ENCODE measurements around the gene KRT78. TPM values are rescaled to one million over a fixed set of nuclear protein-coding genes. Genes with fewer than 3 reads are reported as not detected.

KRT78 gene
- total and polyA plus RNA-seq, 2 of the 13 experiments (the other 11 are each of a cell fraction or from before 2014, with no cell fraction given) = not detected

- TF ChIP-seq ZXDC (CRISPR knock-in tag; IDR thresholded peaks at IDR 0.05) (no peak), ZNF33B (CRISPR knock-in tag; IDR thresholded peaks at IDR 0.05) (no peak), AKAP8 (CRISPR knock-in tag; IDR thresholded peaks at IDR 0.05) (no peak), JUN (CRISPR knock-in tag; IDR thresholded peaks at IDR 0.05) (no peak), ZBTB37 (CRISPR knock-in tag; IDR thresholded peaks at IDR 0.05) (0 out of 2 replicates have a peak, but pooled peaks have one; percentile 3), ZBTB3 (CRISPR knock-in tag; IDR thresholded peaks at IDR 0.05; ENCODE audit: borderline replicate concordance, low read depth) (no peak), ZNF30 (CRISPR knock-in tag; IDR thresholded peaks at IDR 0.05) (no peak), SUZ12 (IDR thresholded peaks at IDR 0.05; ENCODE audit: low read depth, low read length) (no peak), MAZ (IDR thresholded peaks at IDR 0.05; ENCODE audit: borderline replicate concordance, low read depth, low read length) (0 out of 2 replicates have a peak, but pooled peaks have one; percentile 8), MAZ (CRISPR knock-in tag; IDR thresholded peaks at IDR 0.05; ENCODE audit: low read depth) (no peak), ZNF280D (CRISPR knock-in tag; IDR thresholded peaks at IDR 0.05) (0 out of 2 replicates have a peak, but pooled peaks have one; percentile 31), NAIF1 (CRISPR knock-in tag; IDR thresholded peaks at IDR 0.05; ENCODE audit: borderline replicate concordance) (0 out of 2 replicates have a peak, but pooled peaks have one; percentile 10), BCLAF1 (IDR thresholded peaks at IDR 0.05) (no peak), E2F2 (CRISPR knock-in tag; IDR thresholded peaks at IDR 0.05; ENCODE audit: borderline replicate concordance) (no peak), ZEB1 (IDR thresholded peaks at IDR 0.05; ENCODE audit: insufficient replicate concordance, low read depth) (peak; percentile 8), ATF4 (CRISPR knock-in tag; IDR thresholded peaks at IDR 0.05) (no peak), GTF2F1 (IDR thresholded peaks at IDR 0.05; ENCODE audit: low read length) (no peak)
Measured at GRCh38 chr12:52895726-52896189, 47.0 kb upstream of the KRT78 start (continued).
